ENCODE measurements around the gene ITM2B.

The ITM2B gene

GRCh38 chr13:48311223-48311622 is 78.2 kb downstream of the ITM2B start:
- no peak for DNase-seq (ENCODE audit: low read depth, low spot score)
- in situ Hi-C loops (cut with HindIII; ENCODE audit: low sequenced_read_pairs) = no loop called here
- no peak for TF ChIP-seq CTCF (IDR thresholded peaks at IDR 0.05; ENCODE audit: low read depth, low read length)

GRCh38 chr13:48315969-48316650 is 83.1 kb downstream of the ITM2B start:
- no peak for TF ChIP-seq CTCF (IDR thresholded peaks at IDR 0.05; ENCODE audit: low read depth, low read length)
- H3K4me3 ChIP-seq (ENCODE audit: low read depth, low read length) = no peak overlapping the region
- in situ Hi-C loops (cut with HindIII; ENCODE audit: low sequenced_read_pairs) = no loop called here
- DNase-seq (ENCODE audit: low read depth, low spot score) = no peak

More at GRCh38 chr13:48311223-48311622, 78.2 kb downstream of the ITM2B start:
- H3K4me3 ChIP-seq (ENCODE audit: low read depth, low read length) = no peak overlapping the region

GRCh38 chr13:48316826-48317510 is 84.0 kb downstream of the ITM2B start:
- DNase-seq (ENCODE audit: low read depth, low spot score) = no peak
- no peak overlapping the region for H3K4me3 ChIP-seq (ENCODE audit: low read depth, low read length)
- no peak for TF ChIP-seq CTCF (IDR thresholded peaks at IDR 0.05; ENCODE audit: low read depth, low read length)
- in situ Hi-C loops (cut with HindIII; ENCODE audit: low sequenced_read_pairs) = no loop called here

- DNase-seq (ENCODE audit: low read depth, low spot score) = no peak
- TF ChIP-seq CTCF (IDR thresholded peaks at IDR 0.05; ENCODE audit: low read depth, low read length) = no peak
These were observed 84.7 kb downstream of the ITM2B start for GRCh38 chr13:48317511-48318376.

GRCh38 chr13:48318377-48318811 is 85.4 kb downstream of the ITM2B start:
- no peak for DNase-seq (ENCODE audit: low read depth, low spot score)
- in situ Hi-C loops (cut with HindIII; ENCODE audit: low sequenced_read_pairs) = no loop called here
- no peak overlapping the region for H3K4me3 ChIP-seq (ENCODE audit: low read depth, low read length)
- no peak for TF ChIP-seq CTCF (IDR thresholded peaks at IDR 0.05; ENCODE audit: low read depth, low read length)

More at GRCh38 chr13:48317511-48318376, 84.7 kb downstream of the ITM2B start:
- in situ Hi-C loops (cut with HindIII; ENCODE audit: low sequenced_read_pairs) = no loop called here
- no peak overlapping the region for H3K4me3 ChIP-seq (ENCODE audit: low read depth, low read length)

GRCh38 chr13:48318821-48319511 is 86.0 kb downstream of the ITM2B start:
- DNase-seq (ENCODE audit: low read depth, low spot score) = no peak
- H3K4me3 ChIP-seq (ENCODE audit: low read depth, low read length) = no peak overlapping the region
- in situ Hi-C loops (cut with HindIII; ENCODE audit: low sequenced_read_pairs) = no loop called here
- TF ChIP-seq CTCF (IDR thresholded peaks at IDR 0.05; ENCODE audit: low read depth, low read length) = no peak
